Nasal cavity respiratory epithelium epithelial cell of viscerocranial mucosa (primary cell): ENCODE results near the gene C19orf85. TPM values are rescaled to one million over a fixed set of nuclear protein-coding genes. Genes with fewer than 3 reads are reported as not detected.

Experiments used
- total RNA-seq: library from RNA; depleted of rRNA; stranded (reverse); fragments of >200 nt; gene quantifications from 2 replicates; pipeline ENCODE4 v1.2.3, GENCODE V29; 2014

C19orf85 gene
- total RNA-seq = not detected in 2 replicates

DNA sequence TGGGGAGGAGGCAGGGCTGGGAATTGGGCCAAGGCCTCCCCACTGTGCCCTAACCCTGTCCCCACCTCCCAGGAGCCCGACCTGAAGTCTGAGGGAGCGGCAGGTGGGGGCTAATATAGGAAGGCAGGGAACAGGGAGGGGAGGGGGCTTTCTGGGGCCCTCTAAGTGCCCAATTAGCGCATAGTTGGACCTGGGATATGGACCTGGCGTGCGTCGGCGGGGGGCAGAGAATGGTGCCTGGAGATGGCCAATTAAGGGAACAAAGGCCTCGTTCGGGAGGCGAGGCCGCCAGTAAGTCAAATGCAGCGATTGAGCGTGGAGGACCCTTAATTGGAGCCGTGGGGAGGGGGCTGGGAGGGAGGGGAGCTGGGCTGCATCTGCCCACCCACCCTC, at the start of gene C19orf85:
C19orf85 (minus strand) TSS at position 90 of the 393 bp plus-strand sequence. CDS start 197 bp downstream, outside the sequence.

DNA sequence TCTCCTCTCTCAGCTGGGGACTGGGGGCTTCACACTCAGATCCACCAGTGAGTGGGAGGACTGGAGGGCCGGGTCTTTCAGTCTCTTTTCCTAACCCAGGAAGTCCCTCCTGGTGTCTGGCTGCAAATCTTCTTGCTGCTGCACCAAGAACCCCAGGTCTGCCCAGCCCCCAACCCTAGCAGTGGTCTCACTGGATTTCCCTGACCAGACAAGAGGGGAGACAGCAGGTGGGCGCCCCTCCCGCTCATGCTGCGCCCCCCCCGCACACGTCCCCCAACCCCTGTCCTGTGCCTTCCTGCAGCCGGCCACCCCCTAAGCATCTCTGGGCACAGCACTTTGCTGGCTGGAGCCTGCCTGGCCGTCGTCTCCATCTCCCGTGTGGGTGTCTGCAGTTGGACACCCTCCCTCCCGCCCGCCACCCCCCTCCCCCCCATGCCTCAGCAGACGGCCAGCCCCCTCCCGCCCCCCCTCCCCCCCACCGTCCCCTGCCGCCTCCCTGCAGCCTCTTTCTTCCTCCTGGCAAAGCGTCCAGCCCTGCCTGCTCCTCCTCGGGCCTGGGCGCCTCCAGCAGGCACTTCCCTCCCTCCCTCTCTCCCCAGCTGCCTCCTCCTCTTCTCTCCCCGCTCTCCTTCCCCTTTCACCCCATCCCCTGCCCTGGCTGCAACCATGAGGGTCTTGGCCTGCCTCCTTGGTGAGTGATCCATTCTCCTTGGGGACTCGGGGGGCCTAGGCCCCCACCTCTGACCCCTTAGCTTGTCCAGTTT, 23.6 kb upstream of the C19orf85 start, which contains the start of gene SSC5D:
SSC5D (plus strand) TSS at position 513 of the 764 bp plus-strand sequence; CDS start at position 667, 154 bp downstream.

DNA sequence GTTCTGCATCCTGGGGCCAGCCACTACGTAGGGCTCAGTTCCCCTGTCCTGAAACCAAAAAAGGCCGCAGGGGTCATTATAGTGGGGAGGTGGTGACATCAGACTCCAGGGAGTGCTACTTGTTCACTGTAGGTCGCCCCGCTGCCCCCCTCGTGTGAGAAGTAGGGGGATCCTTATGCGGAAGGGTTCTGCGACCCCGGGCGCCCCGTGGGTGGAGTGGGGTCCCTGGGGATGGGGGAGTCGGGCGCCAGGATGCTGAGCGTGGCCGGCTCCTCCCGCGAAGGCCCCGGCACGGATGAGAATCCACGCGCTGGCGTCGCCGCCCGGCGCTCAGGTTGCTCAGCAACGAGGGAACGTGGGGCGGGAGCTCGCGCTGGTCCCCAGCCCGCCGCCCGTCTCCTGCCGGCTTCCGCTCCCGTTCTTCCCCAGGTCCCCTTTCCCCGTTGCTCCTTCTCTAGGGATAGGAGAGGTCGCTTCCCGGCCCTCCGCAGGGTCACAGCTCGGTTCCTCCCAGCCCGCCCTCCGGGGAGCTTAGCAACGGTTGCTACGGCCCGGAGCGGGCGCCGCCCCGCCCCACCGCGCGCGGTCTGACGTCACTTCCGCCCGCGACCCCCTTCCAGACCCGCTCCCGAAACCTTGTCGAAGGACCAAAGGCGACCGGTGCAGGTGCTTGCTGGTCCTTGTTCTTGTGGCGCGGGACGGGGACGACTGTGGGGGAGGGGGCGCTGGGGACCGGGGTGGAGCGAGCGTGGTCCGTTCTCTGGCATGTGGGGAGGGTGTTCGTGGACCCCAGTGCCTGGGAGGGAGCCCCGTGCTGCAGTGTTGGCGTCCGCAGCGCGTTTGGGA, 20.3 kb upstream of the C19orf85 start, which contains the start of gene NAT14:
NAT14 (plus strand) TSS at position 596 of the 846 bp plus-strand sequence. CDS start 521 bp downstream, outside the sequence.

DNA sequence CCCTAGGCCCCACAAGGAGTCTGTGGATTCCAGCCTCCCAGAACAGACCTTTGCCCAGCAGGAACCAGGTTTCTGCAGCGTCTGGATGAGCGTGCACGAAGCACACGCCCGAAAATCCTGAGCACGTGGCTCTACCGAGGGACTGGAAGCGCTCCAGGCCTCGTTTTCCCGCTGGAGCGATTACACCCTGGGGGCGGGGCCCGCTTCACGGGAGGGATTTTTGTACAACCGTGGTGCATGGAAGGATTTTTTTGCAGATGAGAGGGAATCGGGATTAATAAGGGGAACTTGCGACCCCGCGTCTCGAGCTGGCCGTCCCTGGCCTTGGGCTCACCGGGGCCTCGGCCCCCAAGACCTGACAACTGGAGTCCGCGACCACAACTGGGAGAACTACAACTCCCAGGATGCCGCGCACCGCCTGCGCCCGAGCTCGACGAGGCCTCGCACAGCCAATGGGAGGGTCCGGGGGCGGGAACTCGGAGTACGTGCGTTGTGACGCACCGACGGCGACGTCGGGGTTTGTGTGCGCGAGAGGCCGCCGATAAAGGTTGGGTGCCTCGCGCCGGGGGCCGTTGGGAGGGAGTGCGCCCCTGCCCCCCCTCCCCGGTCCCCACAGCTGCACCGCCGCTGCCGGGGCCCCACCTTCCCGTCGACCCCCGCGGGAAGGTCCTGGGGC, 11.7 kb upstream of the C19orf85 start, which contains the start of gene ZNF628:
ZNF628 (plus strand) TSS at position 518 of the 676 bp plus-strand sequence. CDS start 3,294 bp downstream, outside the sequence.

DNA sequence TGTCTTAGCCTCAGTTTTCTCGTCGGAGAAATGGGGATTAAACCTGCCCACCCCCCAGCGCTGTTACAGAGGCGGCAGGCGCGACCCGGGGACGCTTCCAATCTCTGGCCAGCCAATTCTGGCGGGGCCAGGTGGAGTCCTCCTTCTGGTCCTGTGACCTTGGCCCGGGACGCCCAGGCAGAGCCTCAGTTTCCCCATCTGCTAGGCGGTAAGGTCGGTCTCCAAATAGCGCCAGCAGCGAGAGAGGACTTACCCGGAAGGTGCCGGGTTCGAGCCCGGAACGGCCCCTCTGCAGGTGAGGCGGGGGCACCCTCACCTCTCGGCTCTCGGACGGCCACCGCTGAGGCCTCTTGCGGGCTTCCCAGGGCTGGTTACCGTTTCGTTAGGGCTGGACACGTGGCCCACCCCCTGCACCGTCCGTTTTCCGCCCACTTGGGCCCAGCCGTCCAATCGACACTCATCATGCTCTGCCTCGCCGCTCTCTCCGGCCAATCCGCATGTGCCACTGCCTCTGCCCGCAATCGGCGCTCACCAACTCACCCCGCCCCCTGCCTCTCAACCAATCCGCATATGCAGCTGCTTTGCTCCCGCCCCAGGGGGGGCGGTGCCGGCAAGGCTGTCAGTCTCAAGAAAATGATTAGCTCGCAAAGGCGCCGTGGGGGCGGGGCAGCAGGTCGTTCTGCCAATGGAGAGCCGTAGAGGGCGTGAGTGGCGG, 3.1 kb downstream of the C19orf85 start, which contains the start of gene ISOC2:
ISOC2 (minus strand) TSS at position 384 of the 715 bp plus-strand sequence. CDS start 5,156 bp downstream, outside the sequence.

DNA sequence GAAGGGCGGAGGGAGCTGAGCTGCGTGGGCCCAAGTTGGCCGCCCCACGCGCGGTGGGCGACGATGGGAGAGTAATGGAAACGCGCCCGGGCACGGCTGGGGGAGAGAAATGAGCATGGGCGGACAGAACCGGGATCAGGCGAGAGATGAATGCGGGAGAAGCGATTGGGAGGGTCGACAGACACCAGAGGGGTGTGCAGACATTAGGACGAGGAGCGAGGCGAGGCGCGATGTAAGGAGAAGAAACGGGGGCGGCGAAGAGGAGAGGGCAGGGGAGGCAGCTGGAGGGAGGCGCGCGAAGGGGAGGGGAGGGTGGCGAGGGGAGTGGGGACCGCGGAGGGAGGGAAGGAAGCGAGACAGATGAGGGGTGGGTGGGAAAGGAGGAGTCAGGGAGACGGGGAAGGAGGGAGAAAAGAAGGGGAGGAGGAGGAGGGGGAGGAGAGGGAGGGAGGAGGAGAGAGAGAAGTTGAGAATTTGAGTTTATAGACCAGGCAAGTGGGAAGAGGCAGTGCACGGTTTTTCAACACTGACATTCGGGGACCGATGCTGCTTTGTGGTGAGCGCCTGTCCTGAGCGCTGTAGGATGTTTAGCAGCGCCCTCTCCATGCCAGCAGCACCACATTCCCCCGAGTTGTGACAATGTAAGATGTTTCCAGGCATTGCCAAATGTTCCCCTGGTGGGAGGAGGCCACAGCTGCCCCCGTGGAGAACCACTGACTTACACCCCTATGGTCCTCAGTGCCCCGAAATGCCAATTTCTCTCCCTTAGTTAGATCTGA, 21.3 kb downstream of the C19orf85 start, which contains the start of gene SHISA7:
SHISA7 (minus strand) TSS at position 256 of the 779 bp plus-strand sequence. CDS start 437 bp downstream, outside the sequence.

Other genes with a start within 250 kb of the C19orf85 start
- 0.68 and 2.0 TPM in 2 replicates for gene TMEM86B, start 236.0 kb downstream of the C19orf85 start, total RNA-seq
- 24.9 and 64.2 TPM in 2 replicates for gene PPP6R1, start 205.7 kb downstream of the C19orf85 start, total RNA-seq
- gene HSPBP1, start 184.6 kb downstream of the C19orf85 start, total RNA-seq = 32.8 and 33.6 TPM in 2 replicates
- gene BRSK1, start 180.8 kb downstream of the C19orf85 start, total RNA-seq = 0.34 and 0.43 TPM in 2 replicates
- not detected in 2 replicates for gene TMEM150B, start 139.4 kb downstream of the C19orf85 start, total RNA-seq
- 6.1 and 6.2 TPM in 2 replicates for gene KMT5C, start 124.9 kb downstream of the C19orf85 start, total RNA-seq
- gene COX6B2, start 110.0 kb downstream of the C19orf85 start, total RNA-seq = 0.34 and 0.43 TPM in 2 replicates
- not detected in 2 replicates for gene GARIN5B, start 101.5 kb downstream of the C19orf85 start, total RNA-seq
- gene IL11, start 94.3 kb downstream of the C19orf85 start, total RNA-seq = 0.34 and 1.6 TPM in 2 replicates
- not detected in 2 replicates for gene TMEM190, start 87.9 kb downstream of the C19orf85 start, total RNA-seq
- gene TMEM238, start 80.5 kb downstream of the C19orf85 start, total RNA-seq = 2.3 and 4.4 TPM in 2 replicates
- 216 and 276 TPM in 2 replicates for gene RPL28, start 78.8 kb downstream of the C19orf85 start, total RNA-seq
- gene UBE2S, start 57.0 kb downstream of the C19orf85 start, total RNA-seq = 26.8 and 37.9 TPM in 2 replicates
- gene SHISA7, start 21.5 kb downstream of the C19orf85 start, total RNA-seq = not detected in 2 replicates
- 34.8 and 39.6 TPM in 2 replicates for gene ISOC2, start 3.1 kb downstream of the C19orf85 start, total RNA-seq
- gene ZNF628, start 11.9 kb upstream of the C19orf85 start, total RNA-seq = 1.4 and 4.4 TPM in 2 replicates
- 2.1 and 2.7 TPM in 2 replicates for gene NAT14, start 20.4 kb upstream of the C19orf85 start, total RNA-seq
- gene SSC5D, start 23.7 kb upstream of the C19orf85 start, total RNA-seq = 0.36 TPM in 1 of 2 replicates, not detected in the other
- gene SBK2, start 72.4 kb upstream of the C19orf85 start, total RNA-seq = not detected in 2 replicates
- gene SBK3, start 80.8 kb upstream of the C19orf85 start, total RNA-seq = not detected in 2 replicates
- gene ZNF579, start 116.1 kb upstream of the C19orf85 start, total RNA-seq = 2.4 and 6.7 TPM in 2 replicates
- 4.8 and 5.4 TPM in 2 replicates for gene FIZ1, start 134.8 kb upstream of the C19orf85 start, total RNA-seq
- gene ZNF524, start 135.5 kb upstream of the C19orf85 start, total RNA-seq = 14.8 and 16.1 TPM in 2 replicates
- 0.68 and 4.1 TPM in 2 replicates for gene ZNF865, start 140.9 kb upstream of the C19orf85 start, total RNA-seq
- gene ZNF784, start 159.8 kb upstream of the C19orf85 start, total RNA-seq = 4.1 and 5.1 TPM in 2 replicates
- gene ZNF580, start 176.3 kb upstream of the C19orf85 start, total RNA-seq = 3.1 and 4.6 TPM in 2 replicates
- 14.4 and 16.8 TPM in 2 replicates for gene ZNF581, start 178.9 kb upstream of the C19orf85 start, total RNA-seq
- 3.1 and 6.5 TPM in 2 replicates for gene CCDC106, start 183.5 kb upstream of the C19orf85 start, total RNA-seq
- 121 and 156 TPM in 2 replicates for gene U2AF2, start 190.3 kb upstream of the C19orf85 start, total RNA-seq
- gene EPN1, start 210.5 kb upstream of the C19orf85 start, total RNA-seq = 21.5 and 192 TPM in 2 replicates